Glutamatergic neuron (in vitro differentiated cells): Measurements from ENCODE around the gene FAM234A. TPM values are rescaled to one million over a fixed set of nuclear protein-coding genes. Genes with fewer than 3 reads are reported as not detected.

Experiments
- DNase-seq: peaks from one replicate; pipeline ENCODE4 v3.0.0; 2022
- H3K27ac Mint-ChIP-seq: one replicate; pipeline ENCODE4 v1.8.0; 2020; ENCODE audit warnings: mild to moderate bottlenecking, mixed read lengths, inconsistent platforms; ENCODE audit not compliant: unreplicated experiment
- H3K27me3 Mint-ChIP-seq: one replicate; pipeline ENCODE4 v1.8.0; 2020; ENCODE audit warnings: mild to moderate bottlenecking, moderate library complexity, mixed read lengths, inconsistent platforms; ENCODE audit not compliant: unreplicated experiment
- H3K36me3 Mint-ChIP-seq: one replicate; pipeline ENCODE4 v1.8.0; 2020; ENCODE audit warnings: mild to moderate bottlenecking, mixed read lengths, inconsistent platforms; ENCODE audit not compliant: unreplicated experiment
- H3K4me1 Mint-ChIP-seq: one replicate; pipeline ENCODE4 v1.8.0; 2020; ENCODE audit warnings: mild to moderate bottlenecking, low read depth, mixed read lengths, inconsistent platforms; ENCODE audit not compliant: unreplicated experiment
- H3K4me3 Mint-ChIP-seq: one replicate; pipeline ENCODE4 v1.8.0; 2020; ENCODE audit warnings: mild to moderate bottlenecking, mixed read lengths, inconsistent platforms; ENCODE audit not compliant: unreplicated experiment
- H3K9me3 Mint-ChIP-seq: one replicate; pipeline ENCODE4 v1.8.0; 2020; ENCODE audit warnings: mild to moderate bottlenecking, moderate library complexity, mixed read lengths, inconsistent platforms; ENCODE audit not compliant: unreplicated experiment
- CTCF ChIP-seq: fragments of 200-600 bp; sonication (generic); IDR thresholded peaks from one replicate; pipeline ENCODE4 v1.5.0; 2021; ENCODE audit not compliant: partially characterized antibody, unreplicated experiment
- total RNA-seq: library from RNA; stranded (reverse); fragmentation: NEBNext Ultra II Directional; extraction: Animal tissue kit (Norgen Biotek cat#: 25700); gene quantifications from one replicate; pipeline ENCODE4 v1.2.1, GENCODE V29; 2021; ENCODE audit not compliant: unreplicated experiment

FAM234A gene
- total RNA-seq, 1 donor from 2014 or later = 82.7 TPM

GRCh38 chr16:275786-276232 is 41.2 kb downstream of the FAM234A start, which contains the start of gene RGS11:
Gene RGS11 (minus strand): TSS chr16:275944. CDS start chr16:275911, 33 bp downstream.
- peak within 1 kb of the TSS; percentile 66 for H3K27ac Mint-ChIP-seq
- DNase-seq = no peak
- no peak for TF ChIP-seq CTCF
- H3K9me3 Mint-ChIP-seq = peaks cover 4% of the 10 kb centered on the region
- peak within 1 kb of the TSS; percentile 64 for H3K4me3 Mint-ChIP-seq
- peaks cover 4% of the 10 kb centered on the region for H3K36me3 Mint-ChIP-seq
- H3K27me3 Mint-ChIP-seq = peaks cover 9% of the 10 kb centered on the region
- H3K4me1 Mint-ChIP-seq = peaks cover 1% of the 10 kb centered on the region

- peaks cover 9% of the 10 kb centered on the region for H3K27me3 Mint-ChIP-seq
- no peak for DNase-seq
- H3K27ac Mint-ChIP-seq = peak overlapping the region; percentile 66
Measured at GRCh38 chr16:276426-277077, 41.9 kb downstream of the FAM234A start.

GRCh38 chr16:278863-279366 is 44.3 kb downstream of the FAM234A start:
- peaks cover 9% of the 10 kb centered on the region for H3K27me3 Mint-ChIP-seq
- H3K4me1 Mint-ChIP-seq = no peaks in the 10 kb centered on the region
- H3K9me3 Mint-ChIP-seq = peaks cover 4% of the 10 kb centered on the region
- H3K36me3 Mint-ChIP-seq = no peaks in the 10 kb centered on the region
- no peak for DNase-seq
- TF ChIP-seq CTCF = no peak
- peak overlapping the region; percentile 44 for H3K27ac Mint-ChIP-seq
- no peak overlapping the region for H3K4me3 Mint-ChIP-seq

More at GRCh38 chr16:276426-277077, 41.9 kb downstream of the FAM234A start:
- Mint-ChIP-seq H3K4me1 (peaks cover 1% of the 10 kb centered on the region), H3K36me3 (peaks cover 4% of the 10 kb centered on the region), H3K4me3 (peak overlapping the region; percentile 64), H3K9me3 (peaks cover 4% of the 10 kb centered on the region)
- TF ChIP-seq CTCF = no peak

- Mint-ChIP-seq H3K36me3 (no peaks in the 10 kb centered on the region), H3K9me3 (peaks cover 4% of the 10 kb centered on the region), H3K27me3 (peaks cover 11% of the 10 kb centered on the region), H3K4me1 (no peaks in the 10 kb centered on the region), H3K4me3 (no peak overlapping the region), H3K27ac (no peak overlapping the region)
- TF ChIP-seq CTCF = no peak
- no peak for DNase-seq
Measured at GRCh38 chr16:279531-279930, 44.9 kb downstream of the FAM234A start.

- no peak for DNase-seq
- Mint-ChIP-seq H3K27me3 (peaks cover 11% of the 10 kb centered on the region), H3K9me3 (peaks cover 4% of the 10 kb centered on the region), H3K36me3 (no peaks in the 10 kb centered on the region), H3K4me1 (no peaks in the 10 kb centered on the region), H3K4me3 (no peak overlapping the region), H3K27ac (no peak overlapping the region)
- TF ChIP-seq CTCF = no peak
Measured at GRCh38 chr16:280005-280460, 45.4 kb downstream of the FAM234A start.
